Amygdala (tissue), 56 donors: ENCODE results near the gene ZNF239.
"Not testable (repeated sequence)": the region's sequence is repeated elsewhere in the genome, so short reads cannot be mapped to it uniquely, and the experiment has no call there.

ENCODE experiments used
- DNase-seq, 56 donors: peaks; one replicate each; lab custom pipeline; 2025; lab: John Stamatoyannopoulos, UW

ZNF239 gene

GRCh38 chr10:43574001-43574892, at the start of gene ZNF239:
Gene ZNF239 (minus strand): TSS chr10:43574616. CDS start chr10:43558079, 16,537 bp downstream.
- DNase-seq: peak in 55 of 56 donors; percentile 7 to 91 (median 77)

DNA sequence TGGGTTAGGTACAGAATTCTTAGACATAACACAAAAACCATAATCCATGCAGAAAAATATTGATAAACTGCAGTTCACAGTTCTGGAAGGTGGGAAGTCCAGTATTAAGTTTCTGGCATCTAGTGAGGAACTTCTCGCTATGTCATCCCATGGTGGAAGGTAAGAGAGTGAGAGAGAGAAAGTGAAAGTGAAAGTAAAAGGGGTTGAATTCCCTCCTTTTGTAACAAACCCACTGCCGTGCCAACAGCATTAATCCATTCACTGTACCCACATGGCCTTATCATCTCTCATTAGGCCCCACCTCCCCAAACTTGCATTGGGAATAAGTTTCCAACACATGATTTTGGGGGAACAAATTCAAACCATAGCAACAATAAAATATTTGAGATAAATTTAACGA, 48.9 kb upstream of the ZNF239 start:
- no peak for DNase-seq

DNA sequence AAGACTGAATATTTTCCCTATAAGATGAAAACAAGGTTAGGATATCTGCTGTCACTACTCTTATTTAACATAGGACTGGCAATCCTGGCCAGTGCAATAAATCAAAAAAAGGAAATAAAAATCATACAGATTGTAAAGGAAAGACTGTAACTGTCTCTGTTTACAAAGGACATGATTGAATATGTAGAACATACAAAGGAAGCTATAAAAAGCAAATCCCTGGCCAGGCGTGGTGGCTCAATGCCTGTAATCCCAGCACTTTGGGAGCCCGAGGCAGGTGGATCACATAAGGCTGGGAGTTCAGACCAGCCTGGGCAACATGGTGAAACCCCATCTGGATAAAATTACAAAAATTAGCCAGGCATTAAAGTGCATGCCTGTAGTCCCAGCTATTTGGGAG, 47.6 kb upstream of the ZNF239 start:
- DNase-seq: no peak

- DNase-seq: no peak
Measured at GRCh38 chr10:43619368-43619767, 45.0 kb upstream of the ZNF239 start.

GRCh38 chr10:43616697-43617370, 42.4 kb upstream of the ZNF239 start:
- DNase-seq: no peak

DNA sequence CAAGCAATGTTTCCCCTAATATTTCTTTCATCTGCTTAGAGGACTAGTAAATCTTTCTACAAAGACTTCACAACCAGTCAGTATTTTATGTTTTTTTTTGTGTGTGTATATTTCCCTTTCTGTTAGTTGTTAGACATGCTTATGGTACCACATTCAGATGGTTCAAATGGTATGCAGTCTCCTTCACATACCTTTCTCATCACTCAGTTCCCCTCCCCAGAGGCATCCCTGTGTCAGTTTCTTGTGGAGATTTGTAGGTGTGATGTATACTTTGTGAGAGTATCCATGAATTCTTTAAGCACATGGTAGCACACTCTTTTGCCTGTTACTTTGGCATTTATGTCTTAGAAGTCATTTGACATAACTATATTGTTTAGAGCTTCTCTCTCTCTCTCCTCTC, 36.2 kb upstream of the ZNF239 start:
- no peak for DNase-seq

DNA sequence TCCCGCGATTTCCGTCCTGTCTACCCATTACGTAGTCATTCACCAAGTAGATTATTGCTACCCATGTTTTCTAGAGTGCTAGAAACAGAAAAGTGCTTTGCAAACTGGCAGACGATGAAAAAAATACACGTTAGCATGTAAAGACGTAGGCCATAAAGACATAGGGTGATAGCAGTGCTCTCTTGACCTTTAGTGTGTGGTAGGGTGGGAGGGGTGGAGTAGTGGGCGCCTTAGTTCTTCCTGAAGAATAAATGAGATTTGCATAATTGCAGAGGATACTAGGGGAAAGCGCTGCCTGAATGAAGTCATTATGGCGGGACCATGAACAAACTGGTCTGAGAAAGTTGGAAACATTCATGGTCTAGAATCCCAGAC, 32.8 kb upstream of the ZNF239 start:
- DNase-seq: no peak

GRCh38 chr10:43606323-43607198, 32.1 kb upstream of the ZNF239 start, which contains the start of gene ZNF485:
Gene ZNF485 (plus strand): TSS chr10:43606438. CDS start chr10:43607051, 613 bp downstream.
- peak in 52 of 56 donors; percentile 6 to 83 (median 60) for DNase-seq

- DNase-seq: no peak
Measured at GRCh38 chr10:43605850-43606322, 31.5 kb upstream of the ZNF239 start.

- DNase-seq: not testable (repeated sequence)
Measured at GRCh38 chr10:43601576-43601975, 27.2 kb upstream of the ZNF239 start.

DNA sequence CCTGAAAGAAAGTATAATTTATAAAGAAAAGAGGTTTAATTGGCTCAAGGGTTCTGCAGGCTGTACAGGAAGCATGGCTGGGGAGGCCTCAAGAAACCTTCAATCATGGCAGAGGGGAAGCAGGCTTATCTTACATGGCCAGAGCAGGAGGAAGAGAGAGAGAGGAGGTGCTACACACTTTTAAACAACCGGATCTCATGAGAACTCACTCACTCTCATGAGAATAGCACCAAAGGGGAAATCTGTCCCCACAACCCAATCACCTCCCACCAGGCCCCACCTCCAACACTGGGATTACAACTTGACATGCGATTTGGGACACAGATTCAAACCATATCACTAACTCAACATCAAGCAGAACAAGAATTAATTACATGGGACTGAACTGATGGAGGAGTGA, 24.9 kb upstream of the ZNF239 start:
- DNase-seq: no peak

GRCh38 chr10:43598446-43598845, 24.0 kb upstream of the ZNF239 start:
- DNase-seq: no peak

GRCh38 chr10:43596546-43596945, 22.1 kb upstream of the ZNF239 start:
- no peak for DNase-seq

DNA sequence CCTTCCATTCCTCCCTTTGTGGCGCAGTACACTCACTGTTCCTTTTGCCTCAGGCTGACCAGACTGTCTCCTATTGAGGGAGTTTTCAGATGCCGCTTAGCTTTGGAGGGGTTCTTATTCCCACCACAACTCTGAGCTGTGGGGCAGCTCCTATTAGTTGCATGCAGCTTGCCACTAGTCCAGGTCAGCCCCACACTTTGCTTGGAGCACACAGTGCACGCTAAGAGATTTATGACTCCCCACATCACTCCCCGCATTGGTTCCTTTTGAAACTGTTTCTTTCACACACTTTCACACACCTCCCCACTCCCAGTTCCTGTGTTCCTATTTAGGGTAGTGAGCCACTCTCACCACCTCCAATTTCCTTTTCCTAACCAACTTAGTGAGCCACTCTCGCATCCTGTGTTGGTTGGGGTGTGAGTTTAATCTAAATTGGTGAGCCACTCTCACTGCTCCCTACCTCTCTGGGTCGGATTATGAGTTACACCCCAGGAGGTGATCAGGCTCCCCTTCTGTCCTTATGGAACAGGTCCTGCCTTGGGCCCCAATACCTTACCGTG, 21.4 kb upstream of the ZNF239 start:
- DNase-seq: no peak

DNA sequence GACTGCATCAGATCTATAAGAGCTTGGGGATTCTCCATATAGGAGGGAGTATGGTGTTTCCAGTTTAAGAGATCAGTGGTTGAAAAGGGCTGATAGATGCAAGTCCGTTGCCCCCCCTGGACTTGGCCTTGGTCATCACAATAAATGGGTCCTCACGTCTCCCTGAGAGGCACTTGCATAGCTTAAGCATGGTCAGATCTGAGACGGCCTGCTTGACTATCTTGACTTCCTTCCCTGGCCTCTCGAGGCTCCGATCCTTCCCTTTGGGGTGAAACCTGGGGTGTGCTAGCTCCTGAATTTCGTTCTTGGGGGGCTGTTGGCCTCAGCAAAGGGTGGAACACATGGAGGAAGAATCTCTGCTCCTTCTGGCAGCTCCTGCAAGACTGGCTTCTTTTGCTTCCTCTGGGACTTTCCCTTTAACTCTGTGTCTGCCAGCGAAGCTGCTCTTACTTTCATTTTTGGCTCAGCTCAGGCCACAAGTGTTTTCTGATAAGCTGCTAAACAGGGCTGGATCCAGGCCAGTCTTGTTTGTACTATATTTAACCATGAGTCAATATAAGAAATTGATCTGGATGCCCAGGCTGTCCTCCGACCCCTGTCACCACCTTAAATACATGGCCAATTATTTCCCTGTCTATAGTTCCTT, 20.7 kb upstream of the ZNF239 start:
- no peak for DNase-seq

DNA sequence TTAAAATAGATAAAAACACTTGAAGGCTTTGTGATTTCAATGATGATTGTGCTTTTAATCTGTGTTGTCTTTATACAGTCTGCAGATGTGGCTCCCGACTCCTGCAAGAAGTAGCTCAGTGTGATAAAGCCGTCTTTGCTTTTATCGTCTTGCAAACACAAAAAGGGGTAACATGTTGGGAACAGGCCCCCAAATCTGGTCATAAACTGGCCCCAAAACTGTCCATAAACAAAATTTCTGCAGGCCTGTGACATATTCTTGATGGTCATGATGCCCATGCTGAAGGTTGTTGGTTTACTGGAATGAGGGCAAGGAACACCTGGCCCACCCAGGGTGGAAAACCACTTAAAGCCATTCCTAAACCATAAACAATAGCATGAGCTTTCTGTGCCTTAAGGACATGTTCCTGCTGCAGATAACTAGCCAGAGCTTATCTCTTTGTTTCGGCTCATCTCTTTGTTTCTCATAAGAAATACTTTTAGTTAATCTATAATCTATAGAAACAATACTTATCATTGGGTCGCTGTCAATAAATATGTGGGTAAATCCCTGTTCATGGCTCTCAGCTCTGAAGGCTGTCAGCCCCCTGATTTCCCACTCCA, 17.0 kb upstream of the ZNF239 start:
- no peak for DNase-seq

GRCh38 chr10:43586730-43587115, 12.3 kb upstream of the ZNF239 start:
- not testable (repeated sequence) for DNase-seq

GRCh38 chr10:43585981-43586729, 11.7 kb upstream of the ZNF239 start:
- no peak for DNase-seq

DNA sequence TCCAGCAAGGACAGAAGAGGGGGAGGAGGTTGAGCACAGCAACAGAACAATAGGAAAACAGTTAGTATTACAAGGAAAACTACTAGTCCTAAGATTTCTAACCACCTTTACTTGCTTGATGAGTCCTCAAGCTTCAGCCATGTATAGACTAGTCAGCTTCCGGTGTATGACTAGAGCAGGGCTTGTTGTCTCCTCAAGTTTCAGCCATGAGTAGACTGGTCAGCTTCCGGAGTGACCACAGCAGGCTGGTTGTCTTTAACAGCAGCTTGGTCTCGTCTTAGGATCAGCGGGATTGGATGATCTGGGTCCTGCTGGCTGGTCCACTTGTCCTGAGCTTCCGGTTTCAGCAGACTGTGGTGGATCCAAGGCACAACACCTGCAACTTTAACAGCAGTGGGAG, 10.6 kb upstream of the ZNF239 start:
- DNase-seq: no peak
